Retinal pigment epithelial cell (primary cell): ENCODE data around the gene SPANXN5.
"Not testable (repeated sequence)": the region's sequence is repeated elsewhere in the genome, so short reads cannot be mapped to it uniquely, and the experiment has no call there.

Experiments
- DNase-seq: peaks from one replicate; pipeline ENCODE4 v3.0.0-alpha.2; 2010; ENCODE audit warnings: low read depth
- H3K4me3 ChIP-seq: 2 replicates; pipeline ENCODE4 v1.5.1; 2011; ENCODE audit warnings: mild to moderate bottlenecking, low read length, control low read depth, moderate library complexity
- CTCF ChIP-seq: conservative IDR thresholded peaks from 2 replicates; pipeline ENCODE4 v1.5.1; 2011; ENCODE audit warnings: low read depth, low read length, control low read depth, inconsistent platforms

SPANXN5 gene

GRCh38 chrX:52797327-52797726, at the start of gene SPANXN5:
Gene SPANXN5, minus strand, starts transcription at chrX:52797427. Its CDS starts 79 bp downstream, at chrX:52797348.
- not testable (repeated sequence) for DNase-seq, H3K4me3 ChIP-seq

GRCh38 chrX:52843619-52844018, 46.4 kb upstream of the SPANXN5 start:
- DNase-seq, H3K4me3 ChIP-seq: not testable (repeated sequence)

- no peak overlapping the region for H3K4me3 ChIP-seq
- DNase-seq: no peak
- no peak for TF ChIP-seq CTCF
These were observed 41.9 kb upstream of the SPANXN5 start for GRCh38 chrX:52839137-52839536.

- no peak overlapping the region for H3K4me3 ChIP-seq
- no peak for TF ChIP-seq CTCF
- DNase-seq: no peak
These were observed 33.3 kb upstream of the SPANXN5 start for GRCh38 chrX:52830551-52830950.

GRCh38 chrX:52824608-52825007, 27.4 kb upstream of the SPANXN5 start:
- TF ChIP-seq CTCF: no peak
- DNase-seq: no peak
- no peak overlapping the region for H3K4me3 ChIP-seq

- TF ChIP-seq CTCF: no peak
- no peak for DNase-seq
- no peak overlapping the region for H3K4me3 ChIP-seq
These were observed 24.0 kb upstream of the SPANXN5 start for GRCh38 chrX:52821079-52821760.

GRCh38 chrX:52819788-52820187, 22.6 kb upstream of the SPANXN5 start:
- no peak for DNase-seq
- TF ChIP-seq CTCF: no peak
- H3K4me3 ChIP-seq: no peak overlapping the region

GRCh38 chrX:52811065-52811625, 13.9 kb upstream of the SPANXN5 start, which contains the start of gene XAGE5:
Gene XAGE5, plus strand, starts transcription at chrX:52811287. Its CDS starts 1,280 bp downstream, at chrX:52812567.
- no peak within 1 kb of the TSS for H3K4me3 ChIP-seq
- TF ChIP-seq CTCF: no peak
- DNase-seq: no peak

GRCh38 chrX:52804876-52805275, 7.6 kb upstream of the SPANXN5 start:
- not testable (repeated sequence) for H3K4me3 ChIP-seq, DNase-seq

GRCh38 chrX:52773504-52773903, 23.7 kb downstream of the SPANXN5 start:
- H3K4me3 ChIP-seq, DNase-seq: not testable (repeated sequence)

GRCh38 chrX:52765983-52766382, 31.2 kb downstream of the SPANXN5 start:
- not testable (repeated sequence) for H3K4me3 ChIP-seq, DNase-seq

- not testable (repeated sequence) for DNase-seq, H3K4me3 ChIP-seq
These were observed 46.3 kb downstream of the SPANXN5 start, which contains the start of gene SSX2B for GRCh38 chrX:52750952-52751351. Gene SSX2B, plus strand, starts transcription at chrX:52751252. Its CDS starts 1,429 bp downstream, at chrX:52752681.
